ENCODE measurements around the gene ACTA1. TPM values are rescaled to one million over a fixed set of nuclear protein-coding genes. Genes with fewer than 3 reads are reported as not detected.
"Not testable (repeated sequence)": the region's sequence is repeated elsewhere in the genome, so short reads cannot be mapped to it uniquely, and the experiment has no call there.

ACTA1 gene
- total RNA-seq, 1 donor from 2014 or later = not detected

DNA sequence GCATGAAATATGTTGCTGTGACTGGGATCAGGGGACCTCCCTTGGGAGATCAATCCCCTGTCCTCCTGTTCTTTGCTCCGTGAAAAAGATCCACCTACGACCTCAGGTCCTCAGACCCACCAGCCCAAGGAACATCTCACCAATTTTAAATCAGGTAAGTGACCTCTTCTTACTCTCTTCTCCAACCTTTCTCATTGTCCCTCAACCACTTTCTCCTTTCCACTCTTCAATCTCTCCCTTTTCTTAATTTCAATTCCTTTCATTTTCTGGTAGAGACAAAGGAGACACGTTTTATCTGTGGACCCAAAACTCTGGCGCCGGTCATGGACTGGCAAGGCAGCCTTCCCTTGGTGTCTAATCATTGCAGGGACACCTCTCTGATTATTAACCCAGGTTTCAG is 21.1 kb downstream of the ACTA1 start:
- H3K27ac Mint-ChIP-seq; H3K9me3 Mint-ChIP-seq; DNase-seq (ENCODE audit: low spot score); H3K36me3 Mint-ChIP-seq (ENCODE audit: low read depth); intact Hi-C loops (cut with micrococcal nuclease); H3K4me3 Mint-ChIP-seq; H3K4me1 Mint-ChIP-seq (ENCODE audit: low read depth): not testable (repeated sequence)
- H3K27me3 Mint-ChIP-seq (ENCODE audit: insufficient read depth) = peaks cover 50% of the 10 kb centered on the region

DNA sequence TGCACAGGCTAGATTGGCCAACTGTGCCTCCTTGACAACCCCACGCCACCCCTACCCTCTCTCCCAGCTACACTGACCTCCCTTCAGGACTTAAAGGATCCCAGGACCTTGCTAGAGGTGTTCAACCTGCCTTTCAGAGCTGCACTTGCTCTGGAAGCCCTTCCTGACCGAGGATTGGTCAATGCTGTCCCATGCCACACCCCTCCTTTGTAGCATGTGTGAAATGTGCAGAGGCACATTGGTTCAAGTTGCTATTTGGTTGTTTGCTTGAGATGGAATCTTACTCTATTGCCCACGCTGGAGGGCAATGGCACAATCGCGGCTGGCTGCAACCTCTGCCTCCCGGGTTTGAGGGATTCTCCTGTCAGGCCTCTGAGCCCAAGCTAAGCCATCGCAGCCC is 21.8 kb downstream of the ACTA1 start:
- Mint-ChIP-seq H3K4me3 (no peak overlapping the region), H3K27ac (no peak overlapping the region), H3K36me3 (ENCODE audit: low read depth) (no peaks in the 10 kb centered on the region), H3K27me3 (ENCODE audit: insufficient read depth) (peaks cover 52% of the 10 kb centered on the region), H3K9me3 (no peaks in the 10 kb centered on the region), H3K4me1 (ENCODE audit: low read depth) (peaks cover 11% of the 10 kb centered on the region)
- no peak for DNase-seq (ENCODE audit: low spot score)
- intact Hi-C loops (cut with micrococcal nuclease) = no loop called here

DNA sequence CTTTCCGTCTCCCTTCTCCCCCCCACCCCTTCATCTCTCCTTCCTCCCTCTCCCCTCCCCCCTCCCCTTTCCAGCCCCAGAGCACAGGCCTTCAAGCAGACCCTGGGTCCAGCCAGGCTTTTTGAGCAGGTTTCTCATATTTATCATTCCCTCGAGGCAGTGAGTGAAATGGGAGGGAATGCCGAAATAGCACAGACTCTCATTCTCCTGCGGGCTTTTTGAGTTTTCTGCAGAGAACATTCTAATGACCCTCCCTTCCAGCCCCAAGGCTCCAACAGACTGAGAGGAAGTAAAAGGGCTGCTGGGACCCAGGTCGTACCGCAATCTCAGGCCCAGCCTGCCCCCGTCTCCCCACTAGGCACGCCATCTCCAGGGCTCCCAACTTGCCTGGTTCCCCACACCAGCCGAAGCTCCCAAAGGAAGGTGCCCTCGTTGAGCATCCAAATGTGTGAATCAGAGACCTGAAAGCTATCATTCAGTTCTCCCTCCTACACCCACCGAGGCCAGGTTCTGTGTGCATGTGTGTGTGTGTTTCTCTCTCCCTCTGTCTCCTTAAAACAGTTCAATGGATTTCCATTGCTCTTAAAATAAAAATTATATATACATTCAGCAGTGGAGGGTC is 22.3 kb downstream of the ACTA1 start:
- H3K36me3 Mint-ChIP-seq (ENCODE audit: low read depth) = no peaks in the 10 kb centered on the region
- intact Hi-C loops (cut with micrococcal nuclease) = no loop called here
- H3K27me3 Mint-ChIP-seq (ENCODE audit: insufficient read depth) = peaks cover 57% of the 10 kb centered on the region
- no peaks in the 10 kb centered on the region for H3K9me3 Mint-ChIP-seq
- no peak for DNase-seq (ENCODE audit: low spot score)
- no peak overlapping the region for H3K27ac Mint-ChIP-seq
- peaks cover 14% of the 10 kb centered on the region for H3K4me1 Mint-ChIP-seq (ENCODE audit: low read depth)
- no peak overlapping the region for H3K4me3 Mint-ChIP-seq

DNA sequence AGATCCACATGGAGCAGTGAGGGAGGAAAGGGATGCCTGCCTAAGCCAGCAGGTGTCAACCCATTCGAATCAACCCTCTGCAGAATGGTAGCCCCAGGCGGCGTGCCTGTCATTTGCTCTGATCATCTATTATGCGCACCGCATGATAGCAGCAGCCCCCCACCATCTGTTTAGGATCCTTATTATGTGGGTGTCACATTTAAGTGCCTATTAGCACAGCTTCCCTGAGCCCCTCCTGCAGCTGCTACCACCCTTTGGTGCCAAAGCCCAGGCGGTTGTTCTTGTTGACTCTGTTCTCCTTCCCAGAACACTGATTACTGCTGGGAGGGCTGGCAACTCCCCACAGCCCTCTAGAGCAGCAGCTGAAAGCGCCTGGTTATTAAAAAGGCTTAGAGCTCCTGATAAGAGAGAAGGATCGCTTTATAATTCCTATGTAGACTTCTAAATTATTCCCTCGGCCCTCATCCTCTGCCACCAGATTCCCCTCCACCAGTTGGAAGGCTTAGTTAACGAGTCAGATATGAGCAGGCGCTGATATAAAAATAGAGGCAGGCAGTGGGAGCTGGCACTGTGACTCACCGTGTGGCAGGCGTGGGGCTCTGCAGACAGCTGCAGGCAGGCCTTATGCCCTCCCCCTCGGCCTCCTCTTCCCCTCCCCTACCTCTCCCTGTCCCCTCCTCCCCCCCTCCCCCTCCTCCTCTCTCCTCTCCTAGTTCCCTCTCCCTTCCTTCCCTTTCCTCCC is 23.0 kb downstream of the ACTA1 start:
- no peak for DNase-seq (ENCODE audit: low spot score)
- Mint-ChIP-seq H3K36me3 (ENCODE audit: low read depth) (no peaks in the 10 kb centered on the region), H3K9me3 (no peaks in the 10 kb centered on the region)

DNA sequence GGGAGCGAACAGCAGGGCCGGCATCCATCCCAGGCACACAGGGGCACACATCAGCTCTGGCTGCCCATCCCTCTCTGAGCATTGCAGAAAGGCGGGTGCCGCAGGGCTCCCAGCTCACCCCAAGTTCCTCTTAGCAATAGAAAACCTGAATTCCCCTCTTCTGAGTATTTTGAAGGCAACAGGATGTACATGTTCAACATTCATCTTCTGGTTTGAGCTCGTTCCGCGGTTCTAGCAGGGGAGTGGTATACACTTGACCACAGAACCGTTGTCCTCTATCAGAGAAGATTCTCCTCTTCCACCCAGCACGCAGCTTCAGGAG is 23.6 kb downstream of the ACTA1 start:
- H3K9me3 Mint-ChIP-seq = no peaks in the 10 kb centered on the region
- intact Hi-C loops (cut with micrococcal nuclease) = no loop called here
- no peak for DNase-seq (ENCODE audit: low spot score)
- no peaks in the 10 kb centered on the region for H3K36me3 Mint-ChIP-seq (ENCODE audit: low read depth)
- H3K27ac Mint-ChIP-seq = no peak overlapping the region
- H3K27me3 Mint-ChIP-seq (ENCODE audit: insufficient read depth) = peaks cover 67% of the 10 kb centered on the region
- H3K4me3 Mint-ChIP-seq = peak overlapping the region; percentile 2
- peaks cover 14% of the 10 kb centered on the region for H3K4me1 Mint-ChIP-seq (ENCODE audit: low read depth)

More for the DNA sequence above, 23.0 kb downstream of the ACTA1 start:
- Mint-ChIP-seq H3K4me3 (peak overlapping the region; percentile 2), H3K27ac (no peak overlapping the region), H3K4me1 (ENCODE audit: low read depth) (peaks cover 14% of the 10 kb centered on the region), H3K27me3 (ENCODE audit: insufficient read depth) (peaks cover 62% of the 10 kb centered on the region)
- intact Hi-C loops (cut with micrococcal nuclease) = no loop called here

DNA sequence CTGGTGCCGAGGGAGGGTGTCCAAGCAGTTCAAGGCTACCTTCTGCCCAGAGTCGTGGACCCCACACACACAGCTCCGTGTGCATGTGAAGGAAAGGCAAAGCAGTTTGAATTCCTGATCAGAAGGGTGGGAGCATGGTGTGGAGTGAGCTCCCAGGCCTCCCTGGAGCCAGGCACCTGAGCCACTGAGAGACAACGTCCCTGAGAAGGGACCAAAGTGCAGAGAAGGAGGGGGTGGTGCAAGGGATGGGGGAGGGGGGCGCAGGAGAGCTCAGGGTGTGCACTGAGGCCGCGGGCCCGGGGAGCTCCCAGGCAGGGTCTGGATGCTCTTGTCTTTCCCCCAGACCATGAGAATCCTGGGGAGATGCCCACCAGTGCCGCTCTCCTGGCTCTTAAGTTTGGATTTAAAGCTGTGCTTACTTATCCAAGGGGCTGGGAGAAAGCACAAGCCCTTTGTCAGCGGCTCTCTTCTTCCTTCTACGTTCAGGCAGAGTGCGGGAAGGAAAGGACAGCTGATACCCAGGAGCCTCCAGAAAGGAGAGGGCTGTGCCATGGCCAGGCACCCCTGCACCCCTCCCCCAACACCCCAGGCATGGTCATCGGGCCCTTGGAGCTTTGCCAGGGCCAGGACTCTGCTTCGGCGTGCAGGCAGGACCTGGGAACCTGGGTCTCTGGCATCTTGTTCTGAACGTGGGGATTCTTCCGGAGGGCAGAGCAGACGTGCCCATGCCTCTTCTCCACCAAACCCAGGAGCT is 24.1 kb downstream of the ACTA1 start:
- no peaks in the 10 kb centered on the region for H3K9me3 Mint-ChIP-seq
- H3K27me3 Mint-ChIP-seq (ENCODE audit: insufficient read depth) = peaks cover 70% of the 10 kb centered on the region
- peaks cover 14% of the 10 kb centered on the region for H3K4me1 Mint-ChIP-seq (ENCODE audit: low read depth)
- intact Hi-C loops (cut with micrococcal nuclease) = loop anchor here (2.0 kb wide), 1 partner anchor 21 kb away; no protein-coding TSS in a partner anchor
- H3K36me3 Mint-ChIP-seq (ENCODE audit: low read depth) = no peaks in the 10 kb centered on the region
- no peak for DNase-seq (ENCODE audit: low spot score)
- no peak overlapping the region for H3K4me3 Mint-ChIP-seq
- no peak overlapping the region for H3K27ac Mint-ChIP-seq

DNA sequence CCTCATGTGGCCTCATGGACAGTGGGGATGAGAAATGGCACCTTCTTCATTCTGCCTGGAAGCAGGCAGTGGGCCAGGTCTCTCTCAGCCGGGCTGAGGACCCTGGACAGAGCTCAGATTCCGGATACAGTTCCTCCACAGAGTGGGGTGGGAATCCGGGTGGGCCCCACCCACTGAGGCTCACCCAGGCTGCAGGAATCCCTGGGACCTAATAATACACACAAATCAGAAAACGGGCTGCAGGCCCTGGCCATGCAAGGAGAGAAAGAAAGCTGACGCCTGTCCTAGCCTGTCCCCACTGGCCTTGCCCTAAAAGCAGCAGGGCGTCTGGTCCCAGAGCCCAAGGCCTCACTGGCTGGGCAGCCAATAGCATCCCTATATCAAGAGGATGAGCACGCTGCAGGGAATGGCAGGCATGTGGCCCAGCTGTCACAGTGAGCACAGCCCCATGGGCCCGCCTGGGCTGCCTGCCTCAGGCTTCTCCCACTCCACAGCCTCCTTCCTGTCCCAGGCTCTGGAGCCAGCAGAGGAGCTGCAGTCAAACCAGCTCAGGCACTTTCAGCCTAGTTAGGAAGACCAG is 25.3 kb downstream of the ACTA1 start:
- Mint-ChIP-seq H3K4me1 (ENCODE audit: low read depth) (peaks cover 14% of the 10 kb centered on the region), H3K4me3 (no peak overlapping the region), H3K27me3 (ENCODE audit: insufficient read depth) (peaks cover 79% of the 10 kb centered on the region), H3K27ac (no peak overlapping the region), H3K9me3 (no peaks in the 10 kb centered on the region), H3K36me3 (ENCODE audit: low read depth) (no peaks in the 10 kb centered on the region)
- intact Hi-C loops (cut with micrococcal nuclease) = loop anchor here (2.0 kb wide), 1 partner anchor 22 kb away; no protein-coding TSS in a partner anchor
- no peak for DNase-seq (ENCODE audit: low spot score)

DNA sequence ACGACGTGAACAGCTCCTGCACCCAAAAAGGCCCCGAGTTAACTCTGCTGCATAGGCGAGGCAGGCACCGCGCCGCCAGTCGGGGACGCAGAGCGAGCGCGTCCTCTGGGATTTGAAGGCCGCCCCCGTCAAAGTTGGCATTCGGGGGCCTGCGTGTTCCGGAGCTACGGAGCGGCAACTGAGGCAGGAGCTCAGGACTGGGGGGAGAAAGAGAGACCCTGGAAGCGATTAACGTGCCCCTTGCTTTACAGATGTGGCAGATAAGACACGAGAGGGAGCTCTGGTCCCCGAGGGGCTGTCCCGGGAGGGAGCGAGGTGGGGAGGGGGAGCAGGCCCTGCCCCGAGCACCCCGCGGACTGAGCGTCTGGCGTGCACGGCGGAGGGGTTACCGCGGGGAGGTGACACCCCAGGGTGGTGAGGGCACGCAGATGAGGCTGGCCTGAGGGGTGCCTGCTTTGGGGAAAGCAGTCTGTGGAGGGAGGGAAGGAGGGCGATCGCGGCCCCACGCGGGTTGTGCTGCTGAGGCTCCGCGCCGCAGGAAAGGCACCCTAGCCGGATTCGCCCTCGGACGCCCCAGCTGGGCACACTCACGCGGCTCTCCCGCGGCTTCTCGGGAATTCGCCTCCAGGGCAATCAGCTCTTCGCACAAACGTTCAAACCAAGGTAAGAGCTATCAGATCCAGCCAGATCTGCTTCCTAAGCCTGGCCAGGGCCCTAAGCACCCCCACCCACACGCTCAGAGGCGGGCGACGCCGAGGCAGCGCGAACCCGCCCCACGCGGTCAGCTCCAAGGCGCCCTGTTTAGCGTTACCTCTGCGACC is 26.5 kb downstream of the ACTA1 start:
- intact Hi-C loops (cut with micrococcal nuclease) = loop anchor here (2.0 kb wide), 1 partner anchor 23 kb away; no protein-coding TSS in a partner anchor
- H3K27ac Mint-ChIP-seq = no peak overlapping the region
- no peaks in the 10 kb centered on the region for H3K36me3 Mint-ChIP-seq (ENCODE audit: low read depth)
- no peak overlapping the region for H3K4me3 Mint-ChIP-seq
- DNase-seq (ENCODE audit: low spot score) = no peak
- peaks cover 74% of the 10 kb centered on the region for H3K27me3 Mint-ChIP-seq (ENCODE audit: insufficient read depth)
- peaks cover 14% of the 10 kb centered on the region for H3K4me1 Mint-ChIP-seq (ENCODE audit: low read depth)
- no peaks in the 10 kb centered on the region for H3K9me3 Mint-ChIP-seq

DNA sequence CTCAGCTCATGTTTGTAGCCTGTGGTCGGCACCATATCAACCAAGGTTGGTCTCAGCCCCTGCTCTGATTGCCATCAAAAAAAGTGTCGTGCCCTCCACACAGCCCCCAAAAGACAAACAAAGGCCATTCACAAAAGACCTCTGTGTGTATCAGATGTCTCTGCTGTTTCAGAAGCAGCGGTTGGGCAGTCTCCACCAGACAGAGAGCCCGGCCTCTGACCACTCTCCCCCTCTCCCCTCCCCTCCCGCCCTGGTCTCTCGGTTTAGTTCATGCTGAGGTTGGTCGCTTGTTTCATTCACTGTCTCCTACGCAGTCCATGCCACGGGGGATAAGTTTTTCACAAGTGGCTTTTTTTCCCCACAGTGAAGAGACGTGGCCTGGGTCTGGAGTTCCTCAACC is 27.1 kb downstream of the ACTA1 start:
- Mint-ChIP-seq H3K4me1 (ENCODE audit: low read depth) (peaks cover 14% of the 10 kb centered on the region), H3K4me3 (no peak overlapping the region), H3K36me3 (ENCODE audit: low read depth) (no peaks in the 10 kb centered on the region), H3K27ac (no peak overlapping the region), H3K9me3 (no peaks in the 10 kb centered on the region), H3K27me3 (ENCODE audit: insufficient read depth) (peaks cover 72% of the 10 kb centered on the region)
- no peak for DNase-seq (ENCODE audit: low spot score)
- intact Hi-C loops (cut with micrococcal nuclease) = no loop called here

DNA sequence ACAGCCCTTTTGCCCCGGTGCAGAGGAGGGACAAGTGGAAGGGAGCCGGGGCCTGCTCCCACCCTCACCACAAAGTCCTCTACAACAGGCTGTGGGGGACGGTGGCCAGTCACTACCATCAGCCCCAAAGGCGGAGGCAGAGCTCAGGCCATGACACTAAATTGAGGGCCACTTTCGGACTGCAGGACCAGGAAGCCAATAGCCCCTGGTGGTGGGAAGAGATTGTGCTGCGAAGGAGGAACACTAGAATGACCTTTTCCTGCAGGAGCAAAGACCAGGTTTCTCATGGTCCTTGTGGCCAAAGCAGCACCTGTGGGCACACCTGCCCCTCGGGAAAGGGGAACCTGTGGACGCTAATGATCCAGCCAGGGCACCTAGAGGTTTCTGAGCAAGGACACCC is 30.3 kb downstream of the ACTA1 start:
- H3K27me3 Mint-ChIP-seq (ENCODE audit: insufficient read depth) = peaks cover 54% of the 10 kb centered on the region
- H3K27ac Mint-ChIP-seq = no peak overlapping the region
- H3K4me3 Mint-ChIP-seq = no peak overlapping the region
- DNase-seq (ENCODE audit: low spot score) = no peak
- peaks cover 5% of the 10 kb centered on the region for H3K4me1 Mint-ChIP-seq (ENCODE audit: low read depth)
- no peaks in the 10 kb centered on the region for H3K9me3 Mint-ChIP-seq
- intact Hi-C loops (cut with micrococcal nuclease) = no loop called here
- H3K36me3 Mint-ChIP-seq (ENCODE audit: low read depth) = no peaks in the 10 kb centered on the region

DNA sequence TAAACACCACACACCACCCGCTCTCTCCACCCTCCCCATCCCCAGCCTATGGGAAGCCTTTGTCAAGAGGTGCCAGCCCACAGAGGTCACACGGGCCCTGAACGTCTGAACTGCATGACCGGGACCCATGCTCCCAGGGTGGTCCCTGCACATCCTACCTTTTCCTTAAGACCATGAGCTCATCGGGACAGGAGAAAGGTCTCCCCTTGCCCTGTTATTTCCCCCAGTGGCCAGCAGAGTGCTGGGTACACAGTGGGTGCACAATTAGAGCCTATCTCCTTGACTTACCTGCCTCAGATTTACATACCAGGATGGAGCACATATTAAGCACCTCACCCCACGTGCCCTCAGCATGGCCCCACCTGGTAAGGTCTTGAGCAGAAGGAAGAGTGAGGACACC is 30.9 kb downstream of the ACTA1 start:
- peaks cover 5% of the 10 kb centered on the region for H3K4me1 Mint-ChIP-seq (ENCODE audit: low read depth)
- peaks cover 50% of the 10 kb centered on the region for H3K27me3 Mint-ChIP-seq (ENCODE audit: insufficient read depth)
- H3K36me3 Mint-ChIP-seq (ENCODE audit: low read depth) = no peaks in the 10 kb centered on the region
- no peak for DNase-seq (ENCODE audit: low spot score)
- H3K27ac Mint-ChIP-seq = no peak overlapping the region
- no peak overlapping the region for H3K4me3 Mint-ChIP-seq
- no peaks in the 10 kb centered on the region for H3K9me3 Mint-ChIP-seq
- intact Hi-C loops (cut with micrococcal nuclease) = no loop called here

DNA sequence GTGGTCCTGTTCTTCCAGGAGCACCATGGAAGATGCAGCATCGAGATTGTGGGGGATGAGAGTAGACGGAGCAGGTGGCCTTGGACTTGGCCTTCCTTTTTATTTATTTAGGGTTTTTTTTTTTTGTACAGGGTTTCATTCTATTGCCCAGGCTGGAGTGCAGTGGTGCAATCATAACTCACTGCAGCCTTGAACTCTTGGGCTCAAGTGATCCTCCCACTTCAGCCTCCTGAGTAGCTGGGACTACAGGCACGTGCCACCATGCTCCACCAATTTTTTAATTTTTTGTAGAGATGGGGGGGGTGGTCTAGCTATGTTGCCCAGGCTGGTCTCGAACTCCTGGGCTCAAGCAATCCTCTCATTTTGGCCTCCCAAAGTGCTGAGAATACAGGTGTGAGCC is 31.6 kb downstream of the ACTA1 start:
- H3K27ac Mint-ChIP-seq; H3K36me3 Mint-ChIP-seq (ENCODE audit: low read depth); H3K4me3 Mint-ChIP-seq; DNase-seq (ENCODE audit: low spot score); H3K9me3 Mint-ChIP-seq; H3K4me1 Mint-ChIP-seq (ENCODE audit: low read depth); intact Hi-C loops (cut with micrococcal nuclease): not testable (repeated sequence)
- peaks cover 44% of the 10 kb centered on the region for H3K27me3 Mint-ChIP-seq (ENCODE audit: insufficient read depth)

Data from activated T-helper 1 cell treated with anti-CD3 and anti-CD28 coated beads, Interleukin-12 subunit alpha, Interleukin-12 subunit beta, Interleukin-2, Interleukin-4 antibody, amounts not matched to agents 30 ng/mL and 10 ng/mL and 1 ng/mL, durations not matched to agents 14 hours and 24 hours and 36 hours (primary cell).